SHP77 (cell line): ENCODE data around the gene MYO1H.
"Not testable (repeated sequence)": the region's sequence is repeated elsewhere in the genome, so short reads cannot be mapped to it uniquely, and the experiment has no call there.

Experiments
- DNase-seq, 2 experiments: peaks; one replicate each; lab custom pipeline; 2025; lab: John Stamatoyannopoulos, UW

Gene MYO1H

GRCh38 chr12:109347589-109347988 is at the start of gene MYO1H:
Gene MYO1H (plus strand): TSS chr12:109347900. CDS start chr12:109347961, 61 bp downstream.
- no peak for DNase-seq

- DNase-seq, result no peak
These were observed 47.9 kb upstream of the MYO1H start for GRCh38 chr12:109299849-109300248.

GRCh38 chr12:109301643-109302168 is 46.0 kb upstream of the MYO1H start:
- DNase-seq, result no peak

- no peak for DNase-seq
These were observed 45.3 kb upstream of the MYO1H start for GRCh38 chr12:109302358-109302757.

- no peak for DNase-seq
These were observed 44.9 kb upstream of the MYO1H start for GRCh38 chr12:109302770-109303169.

GRCh38 chr12:109304485-109304884 is 43.2 kb upstream of the MYO1H start:
- no peak for DNase-seq

GRCh38 chr12:109305547-109305946 is 42.2 kb upstream of the MYO1H start:
- DNase-seq, result no peak

- DNase-seq, result no peak
These were observed 40.6 kb upstream of the MYO1H start for GRCh38 chr12:109307051-109307450.

GRCh38 chr12:109308534-109309380 is 38.9 kb upstream of the MYO1H start, which contains the start of gene FOXN4:
Gene FOXN4 (minus strand): TSS chr12:109309284. CDS start chr12:109308321, 963 bp downstream.
- DNase-seq, result no peak

- no peak for DNase-seq
These were observed 38.1 kb upstream of the MYO1H start for GRCh38 chr12:109309381-109310246.

GRCh38 chr12:109310247-109311125 is 37.2 kb upstream of the MYO1H start:
- DNase-seq, result peak in 1 of 2 experiments; percentile 8

GRCh38 chr12:109321294-109321693 is 26.4 kb upstream of the MYO1H start:
- not testable (repeated sequence) for DNase-seq

GRCh38 chr12:109329003-109329402 is 18.7 kb upstream of the MYO1H start:
- no peak for DNase-seq

- no peak for DNase-seq
These were observed 18.0 kb upstream of the MYO1H start for GRCh38 chr12:109329686-109330085.

- DNase-seq, result no peak
These were observed 17.1 kb upstream of the MYO1H start for GRCh38 chr12:109330282-109331230.

GRCh38 chr12:109331301-109331952 is 16.3 kb upstream of the MYO1H start:
- no peak for DNase-seq

GRCh38 chr12:109334887-109335286 is 12.8 kb upstream of the MYO1H start:
- DNase-seq, result no peak

GRCh38 chr12:109336593-109336992 is 11.1 kb upstream of the MYO1H start:
- no peak for DNase-seq

GRCh38 chr12:109343677-109344076 is 4.0 kb upstream of the MYO1H start:
- DNase-seq, result no peak

- no peak for DNase-seq
These were observed 2.3 kb upstream of the MYO1H start for GRCh38 chr12:109345428-109345827.
